HG03060 (cell line): Measurements from ENCODE around the gene IGLL1.
"Not testable (repeated sequence)": the region's sequence is repeated elsewhere in the genome, so short reads cannot be mapped to it uniquely, and the experiment has no call there.

Source experiments
- ATAC-seq: cut with Tn5 transposase; IDR thresholded peaks from one replicate; pipeline ENCODE4 v1.9.1; 2021; ENCODE audit warnings: low read depth, moderate number of reproducible peaks; ENCODE audit not compliant: unreplicated experiment

Gene IGLL1

GRCh38 chr22:23579870-23580575 is at the start of gene IGLL1:
Gene IGLL1, minus strand, starts transcription at chr22:23580290. Its CDS starts 100 bp downstream, at chr22:23580190.
- ATAC-seq: no peak

GRCh38 chr22:23628056-23628743 is 48.1 kb upstream of the IGLL1 start:
- not testable (repeated sequence) for ATAC-seq

GRCh38 chr22:23627401-23628055 is 47.4 kb upstream of the IGLL1 start:
- ATAC-seq: not testable (repeated sequence)

- no peak for ATAC-seq
Measured at GRCh38 chr22:23626286-23626975, 46.3 kb upstream of the IGLL1 start.

GRCh38 chr22:23622634-23623033 is 42.5 kb upstream of the IGLL1 start:
- ATAC-seq: no peak

GRCh38 chr22:23621916-23622315 is 41.8 kb upstream of the IGLL1 start:
- ATAC-seq: not testable (repeated sequence)

GRCh38 chr22:23621082-23621780 is 41.1 kb upstream of the IGLL1 start:
- ATAC-seq: no peak

- no peak for ATAC-seq
Measured at GRCh38 chr22:23613193-23613972, 33.3 kb upstream of the IGLL1 start.

- no peak for ATAC-seq
Measured at GRCh38 chr22:23609983-23610781, 30.1 kb upstream of the IGLL1 start.

GRCh38 chr22:23608583-23608982 is 28.5 kb upstream of the IGLL1 start:
- no peak for ATAC-seq

GRCh38 chr22:23606204-23607131 is 26.4 kb upstream of the IGLL1 start:
- no peak for ATAC-seq

- ATAC-seq: no peak
Measured at GRCh38 chr22:23604939-23605712, 25.0 kb upstream of the IGLL1 start.

GRCh38 chr22:23603266-23603665 is 23.2 kb upstream of the IGLL1 start:
- no peak for ATAC-seq

- ATAC-seq: no peak
Measured at GRCh38 chr22:23598805-23599518, 18.9 kb upstream of the IGLL1 start.

- ATAC-seq: not testable (repeated sequence)
Measured at GRCh38 chr22:23597576-23598268, 17.6 kb upstream of the IGLL1 start.

GRCh38 chr22:23595904-23596303 is 15.8 kb upstream of the IGLL1 start:
- ATAC-seq: not testable (repeated sequence)
